Transverse colon (tissue), 4 donors: ENCODE results near the gene SFR1. TPM values are rescaled to one million over a fixed set of nuclear protein-coding genes. Genes with fewer than 3 reads are reported as not detected.

Source experiments
- DNase-seq: peaks from one replicate; pipeline ENCODE4 v3.0.0-alpha.2; 2019
- H3K27ac ChIP-seq, 4 donors: fragments of 200-600 bp; sonication (generic); 2 replicates each; pipeline ENCODE4 v1.5.1; 2016 to 2018; ENCODE audit warnings: inconsistent platforms in 4 of 4
- H3K27me3 ChIP-seq: fragments of 200-600 bp; sonication (generic); 2 replicates; pipeline ENCODE4 v1.5.1; 2017; ENCODE audit warnings: inconsistent platforms
- H3K36me3 ChIP-seq, 4 donors: fragments of 200-600 bp; sonication (generic); 2 replicates each; pipeline ENCODE4 v1.5.1; 2017 to 2019; ENCODE audit warnings: inconsistent platforms in 4 of 4
- H3K4me1 ChIP-seq, 4 donors: fragments of 200-600 bp; sonication (generic); 2 replicates each; pipeline ENCODE4 v1.5.1; 2017 to 2020; ENCODE audit warnings: inconsistent platforms in 4 of 4
- H3K4me3 ChIP-seq, 4 donors: fragments of 200-600 bp; sonication (generic); 1 replicate in 1 of 4; 2 replicates in 3 of 4; pipeline versions ENCODE4 v1.5.1 to v1.6.1; 2017 to 2019; ENCODE audit warnings: inconsistent platforms in 4 of 4
- H3K9me3 ChIP-seq, 2 donors: fragments of 200-600 bp; sonication (generic); 2 replicates each; pipeline ENCODE4 v1.5.1; 2017 to 2019; ENCODE audit warnings: inconsistent platforms in 2 of 2
- CTCF ChIP-seq, 5 experiments: fragments of 200-600 bp in 3 of 5; fragments of 450-650 bp in 2 of 5; sonication (generic) in 3 of 5; IDR thresholded peaks; 1 replicate in 2 of 5; 2 replicates in 3 of 5; pipeline ENCODE4 v1.5.1; 2016 to 2017; ENCODE audit warnings: antibody characterized with exemption in 5 of 5, inconsistent platforms in 3 of 5, mild to moderate bottlenecking in 2 of 5, moderate library complexity in 1 of 5
- EP300 ChIP-seq: sonication (generic); formaldehyde crosslinking; IDR thresholded peaks from one replicate; pipeline ENCODE4 v1.6.1; 2017; ENCODE audit warnings: antibody characterized with exemption, low read depth
- POLR2A ChIP-seq: fragments of 450-650 bp; IDR thresholded peaks from one replicate; pipeline ENCODE4 v1.6.1; 2016; ENCODE audit warnings: antibody characterized with exemption, mild to moderate bottlenecking, moderate library complexity
- POLR2AphosphoS5 ChIP-seq, 3 donors: sonication (generic); formaldehyde crosslinking; IDR thresholded peaks; one replicate each; pipeline ENCODE4 v1.6.1; 2016; ENCODE audit warnings: antibody characterized with exemption in 3 of 3
- WGBS, 2 donors: methylation state at CpG; one replicate each; pipeline ENCODE4 v1.1.5; 2018; ENCODE audit warnings: low coverage in 1 of 2; 5-methylcytosine and 5-hydroxymethylcytosine counted together
- in situ Hi-C, 4 donors: fragments of 200-750 bp; cut with MboI; loops; one replicate each; pipeline versions ENCODE4 v1.15.0 to v1.15.1; 2017; ENCODE audit warnings: low sequenced_read_pairs in 3 of 4, low pct_ligation_motif_present in 1 of 4, low pct_unique_long_range_greater_than_20kb in 1 of 4
- intact Hi-C: fragments of 100-400 bp; cut with DNase I; formaldehyde crosslinking; loops from one replicate; pipeline ENCODE4 v1.15.1; 2023; ENCODE audit warnings: low total_unique reads
- total RNA-seq, 4 donors: library from RNA; depleted of rRNA; stranded (reverse); fragments of >200 nt; gene quantifications; one replicate each; pipeline ENCODE4 v1.1.0, GENCODE V29; 2016

The SFR1 gene
- total RNA-seq, 4 donors from 2014 or later: 4.0 TPM; not detected in 1

- intact Hi-C loops (no loop called here), in situ Hi-C loops (no loop called here)
- H3K27me3 ChIP-seq: no peaks in the 10 kb centered on the region
- WGBS, 2 donors: 61 to 100% methylated on average over 1 to 3 of the region's 3 CpGs
- H3K36me3 ChIP-seq: no peaks in the 10 kb centered on the region
- TF ChIP-seq POLR2AphosphoS5 (IDR thresholded peaks at IDR 0.05): no peak
- TF ChIP-seq POLR2A: no peak
- TF ChIP-seq CTCF (IDR thresholded peaks at IDR 0.05): no peak
- TF ChIP-seq EP300: no peak
- no peaks in the 10 kb centered on the region for H3K9me3 ChIP-seq
- no peak overlapping the region for H3K27ac ChIP-seq
- H3K4me3 ChIP-seq: no peak overlapping the region
- H3K4me1 ChIP-seq: no peaks in the 10 kb centered on the region
- no peak for DNase-seq
These were observed 21.9 kb downstream of the SFR1 start for GRCh38 chr10:104143829-104144228.

- intact Hi-C loops: no loop called here
- no peaks in the 10 kb centered on the region for H3K9me3 ChIP-seq
- no peak overlapping the region for H3K4me3 ChIP-seq
- H3K27ac ChIP-seq: no peak overlapping the region
- TF ChIP-seq POLR2A (no peak), CTCF (IDR thresholded peaks at IDR 0.05) (no peak), POLR2AphosphoS5 (IDR thresholded peaks at IDR 0.05) (no peak), EP300 (no peak)
- no peaks in the 10 kb centered on the region for H3K27me3 ChIP-seq
- DNase-seq: no peak
- WGBS, 2 donors: 76 to 77% methylated on average over 4 of the region's 4 CpGs
- in situ Hi-C loops: no loop called here
- H3K4me1 ChIP-seq: no peaks in the 10 kb centered on the region
- no peaks in the 10 kb centered on the region for H3K36me3 ChIP-seq
These were observed 23.0 kb downstream of the SFR1 start for GRCh38 chr10:104144931-104145330.

GRCh38 chr10:104146882-104147281 lies 24.9 kb downstream of the SFR1 start:
- Histone ChIP-seq H3K4me1 (no peaks in the 10 kb centered on the region), H3K27ac (no peak overlapping the region), H3K27me3 (no peaks in the 10 kb centered on the region), H3K9me3 (peaks cover 0 to 8% of the 10 kb centered on the region in 2 donors), H3K36me3 (no peaks in the 10 kb centered on the region), H3K4me3 (no peak overlapping the region)
- intact Hi-C loops (no loop called here), in situ Hi-C loops (no loop called here)
- no peak for TF ChIP-seq POLR2AphosphoS5 (IDR thresholded peaks at IDR 0.05)
- TF ChIP-seq EP300: no peak
- no peak for TF ChIP-seq CTCF (IDR thresholded peaks at IDR 0.05)
- TF ChIP-seq POLR2A: no peak
- 90% methylated on average over 1 of the region's 1 CpG; no CpG with 5 or more reads in 1 of the 2 donors for WGBS, 2 donors
- DNase-seq: no peak

GRCh38 chr10:104150139-104150538 lies 28.2 kb downstream of the SFR1 start:
- in situ Hi-C loops (no loop called here), intact Hi-C loops (no loop called here)

More at GRCh38 chr10:104150139-104150538, 28.2 kb downstream of the SFR1 start:
- no peak overlapping the region for H3K27ac ChIP-seq
- H3K4me1 ChIP-seq: no peaks in the 10 kb centered on the region
- TF ChIP-seq EP300 (no peak), POLR2A (no peak), POLR2AphosphoS5 (IDR thresholded peaks at IDR 0.05) (no peak), CTCF (IDR thresholded peaks at IDR 0.05) (no peak)
- H3K9me3 ChIP-seq: peaks cover 0 to 18% of the 10 kb centered on the region in 2 donors
- no peaks in the 10 kb centered on the region for H3K36me3 ChIP-seq
- peaks cover 7% of the 10 kb centered on the region for H3K27me3 ChIP-seq
- no peak overlapping the region for H3K4me3 ChIP-seq
- no peak for DNase-seq
